AG04450 (cell line): ENCODE results near the gene SEZ6L. TPM values are rescaled to one million over a fixed set of nuclear protein-coding genes. Genes with fewer than 3 reads are reported as not detected.

Source experiments
- CTCF ChIA-PET: fragments of 300-600, 350-600 bp; formaldehyde crosslinking; extraction: SDS; loops from one replicate; lab custom pipeline; 2022; ENCODE audit warnings: antibody characterized with exemption, inconsistent platforms; lab: Charles Lee
- POLR2A ChIA-PET: fragments of 350-600 bp; formaldehyde crosslinking; extraction: SDS; loops from one replicate; lab custom pipeline; 2021; ENCODE audit warnings: antibody characterized with exemption, inconsistent platforms; lab: Yijun Ruan, JAX
- DNase-seq: peaks from one replicate; pipeline ENCODE4 v3.0.0-alpha.2; 2011; ENCODE audit warnings: low read depth, low spot score
- H3K27ac ChIP-seq: one replicate; pipeline ENCODE4 v1.5.1; 2012; ENCODE audit warnings: low read depth, low read length, control low read depth
- H3K27me3 ChIP-seq: one replicate; pipeline ENCODE4 v1.6.0; 2012; ENCODE audit warnings: low read length; ENCODE audit not compliant: control insufficient read depth, insufficient read depth
- H3K4me3 ChIP-seq: 2 replicates; pipeline ENCODE4 v1.5.1; 2011; ENCODE audit warnings: mild to moderate bottlenecking, low read depth, low read length, control low read depth
- H3K9me3 ChIP-seq: 2 replicates; pipeline ENCODE4 v1.5.1; 2012; ENCODE audit warnings: low read length; ENCODE audit not compliant: control insufficient read depth, insufficient read depth
- polyA plus RNA-seq: library from polyadenylated mRNA; depleted of rRNA; stranded (reverse); fragments of >200 nt; gene quantifications from 2 replicates; pipeline ENCODE4 v1.2.3, GENCODE V29; 2011
- TF ChIP-seq, protein P1 (sequence below): IDR thresholded peaks from 2 replicates; pipeline ENCODE4 v1.5.1; 2011; ENCODE audit warnings: low read depth, low read length, control low read depth, inconsistent platforms

Gene SEZ6L
- polyA plus RNA-seq, 1 experiment: not detected

DNA sequence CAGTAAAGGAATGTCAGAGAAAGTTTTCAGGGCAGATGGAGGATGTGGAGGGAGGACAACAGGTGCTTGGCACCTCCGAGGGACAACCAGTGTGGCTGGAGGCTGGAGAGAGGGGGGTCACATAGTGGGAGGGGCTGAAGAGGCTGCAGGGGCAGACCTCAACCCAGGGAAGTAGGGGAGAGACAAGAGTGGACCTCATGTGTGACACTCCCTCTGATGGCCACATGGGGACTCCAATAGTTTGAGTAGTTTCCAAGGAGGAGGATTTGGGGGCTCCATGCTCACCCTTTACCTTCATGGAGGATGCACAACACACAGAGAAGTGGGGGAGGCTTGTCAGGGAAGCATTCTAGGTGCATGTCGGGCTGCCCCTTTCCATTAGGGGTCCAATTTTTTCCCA is 224.7 kb downstream of the SEZ6L start:
- TF ChIP-seq, protein P1, sequence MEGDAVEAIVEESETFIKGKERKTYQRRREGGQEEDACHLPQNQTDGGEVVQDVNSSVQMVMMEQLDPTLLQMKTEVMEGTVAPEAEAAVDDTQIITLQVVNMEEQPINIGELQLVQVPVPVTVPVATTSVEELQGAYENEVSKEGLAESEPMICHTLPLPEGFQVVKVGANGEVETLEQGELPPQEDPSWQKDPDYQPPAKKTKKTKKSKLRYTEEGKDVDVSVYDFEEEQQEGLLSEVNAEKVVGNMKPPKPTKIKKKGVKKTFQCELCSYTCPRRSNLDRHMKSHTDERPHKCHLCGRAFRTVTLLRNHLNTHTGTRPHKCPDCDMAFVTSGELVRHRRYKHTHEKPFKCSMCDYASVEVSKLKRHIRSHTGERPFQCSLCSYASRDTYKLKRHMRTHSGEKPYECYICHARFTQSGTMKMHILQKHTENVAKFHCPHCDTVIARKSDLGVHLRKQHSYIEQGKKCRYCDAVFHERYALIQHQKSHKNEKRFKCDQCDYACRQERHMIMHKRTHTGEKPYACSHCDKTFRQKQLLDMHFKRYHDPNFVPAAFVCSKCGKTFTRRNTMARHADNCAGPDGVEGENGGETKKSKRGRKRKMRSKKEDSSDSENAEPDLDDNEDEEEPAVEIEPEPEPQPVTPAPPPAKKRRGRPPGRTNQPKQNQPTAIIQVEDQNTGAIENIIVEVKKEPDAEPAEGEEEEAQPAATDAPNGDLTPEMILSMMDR: 0 out of 2 replicates have a peak, but pooled peaks have one; percentile 4
- CTCF ChIA-PET: interaction anchor here (6.5 kb wide), 1 partner anchor 68 kb away, joined by 85 read pairs; no protein-coding TSS in a partner anchor
- POLR2A ChIA-PET: no interaction called here
- Histone ChIP-seq H3K4me3 (no peak overlapping the region), H3K9me3 (no peaks in the 10 kb centered on the region), H3K27me3 (peaks cover 12% of the 10 kb centered on the region), H3K27ac (no peak overlapping the region)
- DNase-seq: no peak

DNA sequence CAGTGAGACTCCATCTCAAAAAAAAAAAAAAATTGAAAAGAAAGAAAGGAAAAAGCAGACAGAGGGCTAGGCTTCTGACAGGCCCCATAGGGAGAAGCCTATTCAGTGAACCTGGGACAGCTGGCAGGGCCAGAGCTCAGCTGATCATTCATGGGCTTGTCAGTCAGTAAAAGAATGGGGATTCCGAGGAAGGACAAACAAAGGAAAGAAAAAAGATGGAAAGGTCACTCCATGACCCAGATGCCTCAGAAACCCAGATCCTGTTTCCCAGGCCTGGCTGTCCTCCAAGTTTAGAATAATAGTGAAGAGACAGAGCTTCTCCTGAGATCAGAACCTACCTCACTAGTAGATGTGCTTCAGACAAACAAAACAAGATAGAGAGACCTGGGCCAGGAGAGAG is 225.5 kb downstream of the SEZ6L start:
- TF ChIP-seq, protein P1: no peak
- POLR2A ChIA-PET: no interaction called here
- CTCF ChIA-PET: interaction anchor here (6.5 kb wide), 1 partner anchor 67 kb away, joined by 85 read pairs; no protein-coding TSS in a partner anchor

DNA sequence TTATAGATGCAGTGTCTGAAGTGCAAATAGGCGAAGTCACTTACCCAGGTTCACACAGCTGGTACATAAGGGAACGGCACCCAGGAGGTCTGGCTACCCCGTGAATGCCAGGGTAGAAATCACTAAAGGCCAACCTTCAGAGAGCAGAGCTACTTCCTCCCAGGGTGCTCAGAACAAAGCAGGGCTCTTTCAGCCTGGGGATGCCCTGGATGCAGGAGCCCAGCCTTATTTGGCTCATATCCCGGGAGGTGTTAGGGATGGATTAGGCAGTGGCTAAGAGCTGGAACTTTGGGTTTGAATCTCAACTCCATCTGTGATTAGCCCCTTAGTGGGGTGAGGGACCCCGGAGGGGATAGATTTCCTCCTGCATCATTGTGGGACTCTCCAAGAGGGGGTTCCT is 226.7 kb downstream of the SEZ6L start:
- H3K9me3 ChIP-seq: no peaks in the 10 kb centered on the region
- H3K27me3 ChIP-seq: peaks cover 12% of the 10 kb centered on the region
- ChIA-PET POLR2A (no interaction called here), CTCF (interaction anchor here (6.5 kb wide), 1 partner anchor 66 kb away, joined by 85 read pairs; no protein-coding TSS in a partner anchor)
- no peak overlapping the region for H3K27ac ChIP-seq
- no peak overlapping the region for H3K4me3 ChIP-seq
- TF ChIP-seq, protein P1: no peak
- no peak for DNase-seq

More for the DNA sequence above, 225.5 kb downstream of the SEZ6L start:
- no peak for DNase-seq
- no peak overlapping the region for H3K4me3 ChIP-seq
- H3K27me3 ChIP-seq: peaks cover 12% of the 10 kb centered on the region
- no peak overlapping the region for H3K27ac ChIP-seq
- no peaks in the 10 kb centered on the region for H3K9me3 ChIP-seq

DNA sequence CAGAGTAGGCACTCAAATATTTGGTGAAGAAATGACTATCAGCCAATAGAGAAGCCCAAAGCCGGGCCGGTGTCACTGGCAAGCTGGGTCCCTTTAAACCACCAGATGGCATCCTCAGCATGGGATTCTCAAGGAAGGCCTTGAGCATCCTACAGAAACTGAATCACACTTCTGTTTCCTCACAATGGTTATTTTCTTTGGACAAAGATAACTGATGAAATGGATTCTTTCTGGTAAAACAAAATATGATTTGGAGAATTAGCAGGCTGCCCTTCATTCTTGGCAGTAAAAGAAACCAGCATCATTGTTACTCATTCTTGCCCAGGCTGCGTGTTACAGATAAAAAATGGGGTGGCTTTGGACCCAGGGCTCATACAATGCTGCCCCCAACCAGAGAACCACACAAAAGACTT is 229.5 kb downstream of the SEZ6L start:
- DNase-seq: peak; percentile 8
- H3K9me3 ChIP-seq: no peaks in the 10 kb centered on the region
- H3K27ac ChIP-seq: no peak overlapping the region
- H3K27me3 ChIP-seq: peaks cover 12% of the 10 kb centered on the region
- CTCF ChIA-PET: interaction anchor here (6.5 kb wide), 1 partner anchor 63 kb away, joined by 85 read pairs; no protein-coding TSS in a partner anchor
- TF ChIP-seq, protein P1: peak; percentile 75
- POLR2A ChIA-PET: no interaction called here
- H3K4me3 ChIP-seq: no peak overlapping the region

DNA sequence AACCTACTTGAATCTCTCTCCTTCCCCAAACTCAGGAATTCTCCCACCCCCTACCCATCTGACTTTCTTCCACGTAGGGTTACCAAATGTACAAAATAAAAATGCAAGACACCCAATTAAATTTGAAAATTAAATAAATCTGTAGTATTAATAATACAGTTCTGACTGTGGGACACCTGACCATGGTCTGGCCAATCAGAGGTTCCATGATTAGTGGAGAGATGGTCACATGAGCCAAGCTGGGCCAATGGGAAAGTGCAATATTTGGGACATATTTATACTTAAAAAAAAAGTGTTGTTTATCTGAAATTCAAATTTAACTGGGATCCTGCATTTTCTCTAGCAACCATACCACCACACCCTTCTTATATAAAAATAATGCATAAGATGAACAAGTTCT is 230.0 kb downstream of the SEZ6L start:
- Histone ChIP-seq H3K27ac (no peak overlapping the region), H3K4me3 (no peak overlapping the region), H3K27me3 (peaks cover 9% of the 10 kb centered on the region), H3K9me3 (no peaks in the 10 kb centered on the region)
- TF ChIP-seq, protein P1: no peak
- ChIA-PET CTCF (interaction anchor here (6.5 kb wide), 1 partner anchor 62 kb away, joined by 85 read pairs; no protein-coding TSS in a partner anchor), POLR2A (no interaction called here)
- no peak for DNase-seq
